ENCODE data around the gene SERPINA3.

DNA sequence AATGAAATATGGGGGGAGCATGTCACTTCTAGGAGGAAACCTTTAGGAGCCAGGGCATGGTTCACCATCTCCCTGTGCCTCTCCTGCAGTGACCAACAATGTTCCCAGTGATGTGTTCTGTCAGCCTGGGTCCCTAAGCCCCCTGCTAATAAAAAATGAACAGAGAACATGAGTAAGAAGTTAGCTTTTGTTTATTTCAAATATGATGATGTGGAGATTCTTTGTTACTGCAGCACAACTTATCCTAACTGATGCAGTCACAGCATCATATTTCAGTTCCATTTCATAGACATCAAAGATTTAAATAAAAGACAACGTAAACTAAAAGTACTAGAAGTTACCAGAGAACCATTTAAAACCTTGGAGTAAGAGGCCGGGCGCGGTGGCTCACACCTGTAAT, 43.9 kb downstream of the SERPINA3 start:
- TF ChIP-seq, protein P1, sequence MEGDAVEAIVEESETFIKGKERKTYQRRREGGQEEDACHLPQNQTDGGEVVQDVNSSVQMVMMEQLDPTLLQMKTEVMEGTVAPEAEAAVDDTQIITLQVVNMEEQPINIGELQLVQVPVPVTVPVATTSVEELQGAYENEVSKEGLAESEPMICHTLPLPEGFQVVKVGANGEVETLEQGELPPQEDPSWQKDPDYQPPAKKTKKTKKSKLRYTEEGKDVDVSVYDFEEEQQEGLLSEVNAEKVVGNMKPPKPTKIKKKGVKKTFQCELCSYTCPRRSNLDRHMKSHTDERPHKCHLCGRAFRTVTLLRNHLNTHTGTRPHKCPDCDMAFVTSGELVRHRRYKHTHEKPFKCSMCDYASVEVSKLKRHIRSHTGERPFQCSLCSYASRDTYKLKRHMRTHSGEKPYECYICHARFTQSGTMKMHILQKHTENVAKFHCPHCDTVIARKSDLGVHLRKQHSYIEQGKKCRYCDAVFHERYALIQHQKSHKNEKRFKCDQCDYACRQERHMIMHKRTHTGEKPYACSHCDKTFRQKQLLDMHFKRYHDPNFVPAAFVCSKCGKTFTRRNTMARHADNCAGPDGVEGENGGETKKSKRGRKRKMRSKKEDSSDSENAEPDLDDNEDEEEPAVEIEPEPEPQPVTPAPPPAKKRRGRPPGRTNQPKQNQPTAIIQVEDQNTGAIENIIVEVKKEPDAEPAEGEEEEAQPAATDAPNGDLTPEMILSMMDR (conservative IDR thresholded peaks at IDR 0.05 in 1 of 2, IDR thresholded peaks at IDR 0.05 in 1 of 2; ENCODE audit: extremely low read depth in 1 of 2, insufficient read depth in 1 of 2, low read depth in 1 of 2, low read length in 2 of 2), result no peak
- TF ChIP-seq EZH2 (IDR thresholded peaks at IDR 0.05; ENCODE audit: borderline replicate concordance, low read length), result no peak
